ENCODE results near the gene SGCD. TPM values are rescaled to one million over a fixed set of nuclear protein-coding genes. Genes with fewer than 3 reads are reported as not detected.

SGCD gene
- total and polyA plus RNA-seq, 9 of the 15 experiments (the other 6 are each of a cell fraction or from before 2014, with no cell fraction given): not detected

GRCh38 chr5:156683509-156683908 lies 356.5 kb downstream of the SGCD start:
- ATAC-seq (no peak), DNase-seq (ENCODE audit: extremely low read depth in 1 of 4, low spot score in 3 of 4) (no peak), FAIRE-seq (no peak)
- Histone ChIP-seq H3K4me3 (no peak overlapping the region), H3K36me3 (ENCODE audit: control insufficient read depth, insufficient read depth, low read length) (no peaks in the 10 kb centered on the region), H4K20me1 (replicated peaks; ENCODE audit: control insufficient read depth, insufficient read depth, low read length) (no peaks in the 10 kb centered on the region), H2AFZ (ENCODE audit: low read depth, low read length) (no peak overlapping the region), H3K79me2 (ENCODE audit: control insufficient read depth, insufficient read depth, low read length) (no peaks in the 10 kb centered on the region), H3K9ac (ENCODE audit: insufficient read depth in 1 of 2, low read depth in 2 of 2, low read length in 2 of 2) (no peak overlapping the region), H3K9me1 (ENCODE audit: control insufficient read depth, insufficient read depth, low read length) (no peaks in the 10 kb centered on the region), H3K9me3 (replicated peaks; ENCODE audit: control insufficient read depth, insufficient read depth, low read depth, low read length) (no peaks in the 10 kb centered on the region), H3K4me1 (replicated peaks in 1 of 2; ENCODE audit: control insufficient read depth in 2 of 2, insufficient read depth in 2 of 2, low read length in 2 of 2) (no peaks in the 10 kb centered on the region), H3K27ac (ENCODE audit: extremely low read depth, low read depth, low read length) (no peak overlapping the region), H3K4me2 (ENCODE audit: insufficient read depth, low read length) (no peak overlapping the region), H3K27me3 (ENCODE audit: control insufficient read depth in 2 of 2, insufficient read depth in 2 of 2, low read length in 2 of 2) (no peaks in the 10 kb centered on the region)
- WGBS (ENCODE audit: insufficient coverage, low coverage, missing lambda C conversion rate): 0% methylated on average over 1 of the region's 1 CpG
- ChIA-PET CTCF (ENCODE audit: low intra/inter-chr PET ratio) (no interaction called here), POLR2A (no interaction called here)
- TF ChIP-seq ZNF77 (CRISPR knock-in tag; IDR thresholded peaks at IDR 0.05) (no peak), TFE3 (CRISPR knock-in tag; IDR thresholded peaks at IDR 0.05) (peak; percentile 92)
- intact Hi-C loops (cut with micrococcal nuclease) (no loop called here), in situ Hi-C loops (cut with MboI) (no loop called here)
- BruUV-seq (replicated peaks): no TSS peak

DNA sequence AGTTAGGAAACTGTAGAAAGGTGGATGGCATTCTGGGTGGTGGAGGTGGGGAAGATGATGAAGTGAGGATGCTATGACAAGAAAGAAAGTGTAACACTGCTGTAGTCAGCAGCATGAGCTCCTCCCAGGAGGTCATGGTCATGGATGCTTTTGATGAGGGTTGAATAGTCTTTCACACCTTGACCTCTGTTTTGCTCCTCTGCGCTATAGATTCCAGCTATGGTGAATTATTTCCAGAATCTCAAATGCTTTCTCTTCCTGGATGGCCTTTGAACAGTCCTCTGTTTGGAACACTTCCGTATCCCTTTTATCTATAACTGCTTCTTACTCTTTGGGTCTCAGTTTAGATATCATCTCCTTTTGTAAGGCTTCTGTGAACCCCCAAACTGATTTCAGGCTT lies 357.3 kb downstream of the SGCD start:
- DNase-seq (ENCODE audit: extremely low read depth in 1 of 4, low spot score in 3 of 4) (no peak), FAIRE-seq (no peak), ATAC-seq (no peak)
- Histone ChIP-seq H3K9ac (ENCODE audit: insufficient read depth in 1 of 2, low read depth in 2 of 2, low read length in 2 of 2) (no peak overlapping the region), H3K36me3 (ENCODE audit: control insufficient read depth, insufficient read depth, low read length) (no peaks in the 10 kb centered on the region), H2AFZ (ENCODE audit: low read depth, low read length) (no peak overlapping the region), H3K9me3 (replicated peaks; ENCODE audit: control insufficient read depth, insufficient read depth, low read depth, low read length) (no peaks in the 10 kb centered on the region), H3K27ac (ENCODE audit: extremely low read depth, low read depth, low read length) (no peak overlapping the region), H3K27me3 (ENCODE audit: control insufficient read depth in 2 of 2, insufficient read depth in 2 of 2, low read length in 2 of 2) (no peaks in the 10 kb centered on the region), H3K4me3 (no peak overlapping the region), H3K79me2 (ENCODE audit: control insufficient read depth, insufficient read depth, low read length) (no peaks in the 10 kb centered on the region), H3K4me2 (ENCODE audit: insufficient read depth, low read length) (no peak overlapping the region), H3K4me1 (replicated peaks in 1 of 2; ENCODE audit: control insufficient read depth in 2 of 2, insufficient read depth in 2 of 2, low read length in 2 of 2) (no peaks in the 10 kb centered on the region), H3K9me1 (ENCODE audit: control insufficient read depth, insufficient read depth, low read length) (no peaks in the 10 kb centered on the region), H4K20me1 (replicated peaks; ENCODE audit: control insufficient read depth, insufficient read depth, low read length) (no peaks in the 10 kb centered on the region)
- CTCF ChIA-PET (ENCODE audit: low intra/inter-chr PET ratio): no interaction called here
- WGBS (ENCODE audit: insufficient coverage, low coverage, missing lambda C conversion rate): 9% methylated on average over 2 of the region's 2 CpGs
- no TSS peak for BruUV-seq (replicated peaks)
- POLR2A ChIA-PET: no interaction called here
- intact Hi-C loops (cut with micrococcal nuclease): no loop called here
- in situ Hi-C loops (cut with MboI): no loop called here
- TF ChIP-seq CBFA2T3 (IDR thresholded peaks at IDR 0.05) (no peak), SRSF9 (IDR thresholded peaks at IDR 0.05; ENCODE audit: borderline replicate concordance, low read depth, low read length) (no peak), BMI1 (IDR thresholded peaks at IDR 0.05; ENCODE audit: low read length) (no peak), GATA2 (CRISPR knock-in tag; IDR thresholded peaks at IDR 0.05) (no peak)
- TF ChIP-seq, protein P1, sequence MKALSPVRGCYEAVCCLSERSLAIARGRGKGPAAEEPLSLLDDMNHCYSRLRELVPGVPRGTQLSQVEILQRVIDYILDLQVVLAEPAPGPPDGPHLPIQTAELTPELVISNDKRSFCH (CRISPR knock-in tag; IDR thresholded peaks at IDR 0.05): no peak
- TF ChIP-seq, protein P1 (tag; IDR thresholded peaks at IDR 0.05): no peak
